Measurements from ENCODE around the gene PRKAR1B.

GRCh38 chr7:713488-714230 lies 13.4 kb downstream of the PRKAR1B start:
- TF ChIP-seq POLR2AphosphoS5 (IDR thresholded peaks at IDR 0.05) (no peak), POLR2A (IDR thresholded peaks at IDR 0.05) (no peak)
